ENCODE results near the gene RXFP1.
A peak's percentile ranks its signal among the peaks of the same experiment; 100 is the strongest.

Gene RXFP1

DNA sequence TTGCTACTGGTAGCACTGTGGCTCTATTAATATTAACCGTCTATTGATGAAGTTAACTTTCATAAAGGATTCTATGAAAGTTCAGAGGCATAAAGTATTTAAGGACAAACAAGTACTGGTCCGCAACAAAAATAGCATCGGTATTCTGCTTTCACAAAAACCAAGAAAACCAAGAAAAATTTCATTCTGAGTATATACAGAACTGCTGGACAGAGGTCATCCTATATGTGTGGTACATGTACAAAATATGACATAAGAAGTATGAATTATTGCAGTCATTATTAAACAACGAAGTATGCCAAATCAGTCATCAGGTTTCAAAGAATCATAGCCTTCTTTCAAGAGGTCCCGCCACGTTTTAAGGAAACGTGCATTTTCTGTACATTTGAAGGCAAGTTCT is 147.6 kb downstream of the RXFP1 start:
- Mint-ChIP-seq H3K27me3 (ENCODE audit: low read depth) (no peaks in the 10 kb centered on the region), H3K36me3 (ENCODE audit: low read depth) (peaks cover 21% of the 10 kb centered on the region), H3K9me3 (no peaks in the 10 kb centered on the region), H3K4me3 (peak overlapping the region; percentile 64 to 78 (median 70)), H3K4me1 (peaks cover 21% of the 10 kb centered on the region), H3K27ac (no peak overlapping the region)
- TF ChIP-seq, protein P1, sequence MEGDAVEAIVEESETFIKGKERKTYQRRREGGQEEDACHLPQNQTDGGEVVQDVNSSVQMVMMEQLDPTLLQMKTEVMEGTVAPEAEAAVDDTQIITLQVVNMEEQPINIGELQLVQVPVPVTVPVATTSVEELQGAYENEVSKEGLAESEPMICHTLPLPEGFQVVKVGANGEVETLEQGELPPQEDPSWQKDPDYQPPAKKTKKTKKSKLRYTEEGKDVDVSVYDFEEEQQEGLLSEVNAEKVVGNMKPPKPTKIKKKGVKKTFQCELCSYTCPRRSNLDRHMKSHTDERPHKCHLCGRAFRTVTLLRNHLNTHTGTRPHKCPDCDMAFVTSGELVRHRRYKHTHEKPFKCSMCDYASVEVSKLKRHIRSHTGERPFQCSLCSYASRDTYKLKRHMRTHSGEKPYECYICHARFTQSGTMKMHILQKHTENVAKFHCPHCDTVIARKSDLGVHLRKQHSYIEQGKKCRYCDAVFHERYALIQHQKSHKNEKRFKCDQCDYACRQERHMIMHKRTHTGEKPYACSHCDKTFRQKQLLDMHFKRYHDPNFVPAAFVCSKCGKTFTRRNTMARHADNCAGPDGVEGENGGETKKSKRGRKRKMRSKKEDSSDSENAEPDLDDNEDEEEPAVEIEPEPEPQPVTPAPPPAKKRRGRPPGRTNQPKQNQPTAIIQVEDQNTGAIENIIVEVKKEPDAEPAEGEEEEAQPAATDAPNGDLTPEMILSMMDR (IDR thresholded peaks at IDR 0.05; ENCODE audit: unreplicated experiment in 3 of 3) = no peak

DNA sequence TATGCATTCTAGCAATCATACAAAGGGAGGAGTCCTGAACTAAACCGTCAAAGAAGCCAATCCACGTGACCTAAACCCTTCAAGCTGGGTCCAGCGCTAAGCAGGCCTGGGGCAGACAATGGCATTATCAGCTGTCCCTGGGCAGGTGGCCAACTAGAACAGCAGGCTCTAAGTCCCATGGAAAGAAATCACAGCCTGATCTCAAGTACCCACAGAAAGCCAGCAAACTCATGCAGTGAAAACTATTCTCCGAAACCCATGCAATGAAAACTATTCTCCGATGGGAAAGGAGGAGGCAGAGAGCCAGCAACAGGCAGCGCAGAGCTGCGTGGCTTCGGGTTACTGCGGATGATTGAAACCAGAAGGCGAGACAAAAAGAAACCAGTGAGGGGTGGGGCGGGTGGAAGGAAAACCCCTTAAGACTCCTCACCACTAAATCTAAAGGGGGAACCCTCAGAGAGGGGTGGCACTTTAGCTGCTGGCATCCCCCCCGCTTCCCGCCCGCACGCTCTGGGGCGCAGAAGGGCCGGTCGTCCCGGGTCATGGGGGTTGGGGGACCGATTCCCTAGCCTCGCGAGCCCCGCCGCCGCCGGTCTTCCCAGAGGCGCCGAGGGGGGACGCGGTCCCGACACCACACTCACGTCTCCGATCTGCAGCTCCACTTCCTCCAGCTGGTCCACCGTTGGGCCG is 149.4 kb downstream of the RXFP1 start:
- Mint-ChIP-seq H3K27me3 (ENCODE audit: low read depth) (no peaks in the 10 kb centered on the region), H3K36me3 (ENCODE audit: low read depth) (peaks cover 12% of the 10 kb centered on the region)
- TF ChIP-seq, protein P1 (IDR thresholded peaks at IDR 0.05; ENCODE audit: unreplicated experiment in 3 of 3) = no peak

DNA sequence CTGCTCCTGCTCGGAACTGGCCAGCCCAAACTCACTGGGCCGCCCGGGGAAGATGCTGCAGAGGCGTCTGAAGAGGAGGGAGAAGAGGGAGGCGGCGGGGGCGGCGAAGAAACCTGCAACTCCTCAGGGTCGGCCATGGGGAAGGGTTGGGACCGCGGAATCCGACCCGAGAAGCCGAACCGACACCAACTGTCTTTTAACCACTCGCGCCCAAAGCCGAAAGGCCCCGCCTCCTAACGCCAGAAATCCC is 149.9 kb downstream of the RXFP1 start, which contains the start of gene C4orf46:
Gene C4orf46 (minus strand): TSS at position 223 of the 250 bp plus-strand sequence. CDS start 86 bp downstream, at position 137.
- H3K9me3 Mint-ChIP-seq = no peaks in the 10 kb centered on the region
- peak within 1 kb of the TSS; percentile 99 to 100 (median 99) for H3K4me3 Mint-ChIP-seq
- H3K36me3 Mint-ChIP-seq (ENCODE audit: low read depth) = peaks cover 7% of the 10 kb centered on the region
- no peaks in the 10 kb centered on the region for H3K27me3 Mint-ChIP-seq (ENCODE audit: low read depth)
- TF ChIP-seq, protein P1 (IDR thresholded peaks at IDR 0.05; ENCODE audit: unreplicated experiment in 3 of 3) = no peak
- peaks cover 21% of the 10 kb centered on the region for H3K4me1 Mint-ChIP-seq
- H3K27ac Mint-ChIP-seq = peak within 1 kb of the TSS; percentile 93 to 99 (median 98)

More for the DNA sequence above, 149.4 kb downstream of the RXFP1 start:
- Mint-ChIP-seq H3K4me3 (peak overlapping the region; percentile 99 to 100 (median 99)), H3K4me1 (peaks cover 21% of the 10 kb centered on the region), H3K9me3 (no peaks in the 10 kb centered on the region), H3K27ac (peak overlapping the region; percentile 93 to 99 (median 98))

DNA sequence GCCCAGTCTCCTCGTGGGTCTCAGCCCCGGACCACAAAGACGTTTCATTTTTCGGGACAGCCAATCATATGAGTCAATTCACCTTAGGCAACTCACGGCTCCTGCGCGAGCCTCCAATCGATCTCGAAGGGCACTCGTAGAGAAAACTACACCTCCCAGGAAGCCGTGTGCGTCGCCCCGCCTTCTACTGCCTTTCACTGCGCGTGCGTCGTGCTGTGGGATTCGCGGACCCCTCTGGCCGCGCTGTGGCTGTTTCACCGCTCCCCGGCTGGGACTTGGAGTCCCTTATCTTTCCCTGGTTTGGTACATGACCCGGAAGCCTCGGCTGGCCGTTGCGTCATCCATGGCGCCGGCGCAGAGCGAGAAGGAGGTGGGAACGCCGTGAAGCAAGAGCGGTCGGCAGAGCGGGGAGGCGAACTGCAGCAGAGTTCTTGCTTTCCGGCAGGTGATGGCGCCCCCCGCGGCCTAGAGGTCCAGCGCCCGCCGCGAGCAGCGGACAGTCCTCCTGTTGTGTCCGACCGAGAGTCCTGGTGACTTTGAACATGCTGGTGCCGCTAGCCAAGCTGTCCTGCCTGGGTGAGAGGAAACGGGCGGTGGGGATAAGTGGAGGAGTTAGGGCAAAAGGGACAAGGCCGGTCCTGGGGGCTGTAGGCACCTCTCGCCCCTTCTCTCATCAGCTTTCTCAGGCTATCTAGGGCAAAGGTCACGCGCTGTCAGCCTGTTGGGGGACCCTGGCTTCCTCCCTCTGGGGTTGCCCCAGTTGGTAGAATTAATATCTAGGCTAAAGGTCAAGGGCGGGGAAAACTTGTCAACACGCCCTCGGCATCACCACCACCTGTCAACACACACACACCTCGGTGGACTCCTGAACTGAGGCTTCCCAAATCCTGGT is 150.5 kb downstream of the RXFP1 start, which contains the start of gene ETFDH:
Gene ETFDH (plus strand): TSS at position 382 of the 892 bp plus-strand sequence. CDS start 161 bp downstream, at position 543.
- Mint-ChIP-seq H3K27me3 (ENCODE audit: low read depth) (no peaks in the 10 kb centered on the region), H3K9me3 (no peaks in the 10 kb centered on the region), H3K36me3 (ENCODE audit: low read depth) (peaks cover 7% of the 10 kb centered on the region), H3K27ac (peak within 1 kb of the TSS; percentile 93 to 99 (median 98)), H3K4me1 (peaks cover 21% of the 10 kb centered on the region), H3K4me3 (peak within 1 kb of the TSS; percentile 99 to 100 (median 99))
- TF ChIP-seq, protein P1 (IDR thresholded peaks at IDR 0.05; ENCODE audit: unreplicated experiment in 3 of 3) = peak; percentile 43 to 57 (median 49)

DNA sequence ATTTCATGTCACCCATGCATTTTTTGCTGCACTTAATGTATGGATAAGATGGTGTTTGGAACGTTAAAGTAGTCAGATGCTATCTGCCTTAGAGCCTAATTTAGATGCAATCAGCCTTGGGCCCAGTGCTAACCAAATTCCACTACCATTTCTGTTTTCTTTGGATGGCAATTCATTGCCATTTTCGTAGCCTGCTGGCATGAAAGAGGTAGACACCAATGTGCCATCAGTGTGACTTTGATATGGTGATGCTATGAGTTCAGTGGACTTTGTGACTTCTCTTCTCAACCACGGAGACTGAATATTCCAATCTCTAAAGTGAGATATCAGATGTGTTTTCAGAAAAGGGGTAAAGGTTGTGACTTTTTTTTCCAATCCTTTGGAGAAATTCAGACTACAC is 152.0 kb downstream of the RXFP1 start:
- Mint-ChIP-seq H3K4me1 (peaks cover 16% of the 10 kb centered on the region), H3K36me3 (ENCODE audit: low read depth) (peaks cover 3% of the 10 kb centered on the region), H3K27ac (no peak overlapping the region), H3K4me3 (peak overlapping the region; percentile 10 to 70 (median 56)), H3K9me3 (no peaks in the 10 kb centered on the region), H3K27me3 (ENCODE audit: low read depth) (no peaks in the 10 kb centered on the region)
- TF ChIP-seq, protein P1 (IDR thresholded peaks at IDR 0.05; ENCODE audit: unreplicated experiment in 3 of 3) = no peak
